ENCODE measurements around the gene IL2RA.
"Not testable (repeated sequence)": the region's sequence is repeated elsewhere in the genome, so short reads cannot be mapped to it uniquely, and the experiment has no call there.

Gene IL2RA

GRCh38 chr10:6083523-6084475 lies 21.6 kb upstream of the IL2RA start:
- in situ Hi-C loops (cut with HindIII; ENCODE audit: low sequenced_read_pairs), result loop anchor here (5.0 to 25.0 kb wide), 2 partner anchors 41 to 304 kb away; no protein-coding TSS in a partner anchor

- in situ Hi-C loops (cut with HindIII; ENCODE audit: low sequenced_read_pairs), result loop anchor here (5.0 to 25.0 kb wide), 2 partner anchors 40 to 305 kb away; no protein-coding TSS in a partner anchor
Measured at GRCh38 chr10:6082496-6083395, 20.6 kb upstream of the IL2RA start.

- in situ Hi-C loops (cut with HindIII; ENCODE audit: low sequenced_read_pairs), result loop anchor here (5.0 to 25.0 kb wide), 2 partner anchors 38 to 307 kb away; no protein-coding TSS in a partner anchor
Measured at GRCh38 chr10:6080417-6080973, 18.3 kb upstream of the IL2RA start.

GRCh38 chr10:6079044-6079443 lies 16.9 kb upstream of the IL2RA start:
- in situ Hi-C loops (cut with HindIII; ENCODE audit: low sequenced_read_pairs), result loop anchor here (25.0 kb wide), 1 partner anchor 308 kb away; no protein-coding TSS in a partner anchor

GRCh38 chr10:6077071-6077675 lies 15.0 kb upstream of the IL2RA start:
- in situ Hi-C loops (cut with HindIII; ENCODE audit: low sequenced_read_pairs), result loop anchor here (25.0 kb wide), 1 partner anchor 310 kb away; no protein-coding TSS in a partner anchor

- in situ Hi-C loops (cut with HindIII; ENCODE audit: low sequenced_read_pairs), result loop anchor here (25.0 kb wide), 1 partner anchor 313 kb away; no protein-coding TSS in a partner anchor
Measured at GRCh38 chr10:6074489-6075301, 12.5 kb upstream of the IL2RA start.

- in situ Hi-C loops (cut with HindIII; ENCODE audit: low sequenced_read_pairs), result no loop called here
Measured at GRCh38 chr10:6072215-6072934, 10.2 kb upstream of the IL2RA start.

GRCh38 chr10:6071181-6072175 lies 9.3 kb upstream of the IL2RA start:
- in situ Hi-C loops (cut with HindIII; ENCODE audit: low sequenced_read_pairs), result no loop called here

GRCh38 chr10:6070660-6071059 lies 8.5 kb upstream of the IL2RA start:
- in situ Hi-C loops (cut with HindIII; ENCODE audit: low sequenced_read_pairs), result no loop called here

GRCh38 chr10:6069081-6069931 lies 7.1 kb upstream of the IL2RA start:
- in situ Hi-C loops (cut with HindIII; ENCODE audit: low sequenced_read_pairs), result no loop called here

- in situ Hi-C loops (cut with HindIII; ENCODE audit: low sequenced_read_pairs), result no loop called here
Measured at GRCh38 chr10:6068422-6068821, 6.3 kb upstream of the IL2RA start.

- in situ Hi-C loops (cut with HindIII; ENCODE audit: low sequenced_read_pairs), result no loop called here
Measured at GRCh38 chr10:6068006-6068405, 5.8 kb upstream of the IL2RA start.

GRCh38 chr10:6067457-6067856 lies 5.3 kb upstream of the IL2RA start:
- in situ Hi-C loops (cut with HindIII; ENCODE audit: low sequenced_read_pairs), result no loop called here

GRCh38 chr10:6065835-6066234 lies 3.7 kb upstream of the IL2RA start:
- in situ Hi-C loops (cut with HindIII; ENCODE audit: low sequenced_read_pairs), result no loop called here

- in situ Hi-C loops (cut with HindIII; ENCODE audit: low sequenced_read_pairs), result no loop called here
Measured at GRCh38 chr10:6065406-6065805, 3.2 kb upstream of the IL2RA start.

- in situ Hi-C loops (cut with HindIII; ENCODE audit: low sequenced_read_pairs), result not testable (repeated sequence)
Measured at GRCh38 chr10:6064726-6065125, 2.6 kb upstream of the IL2RA start.

- in situ Hi-C loops (cut with HindIII; ENCODE audit: low sequenced_read_pairs), result no loop called here
Measured at GRCh38 chr10:6064119-6064518, 2.0 kb upstream of the IL2RA start.

Measured in endothelial cell of hepatic sinusoid (primary cell).